HG03175 (cell line): ENCODE measurements around the gene TTC7B.

ENCODE experiments used
- ATAC-seq: cut with Tn5 transposase; IDR thresholded peaks from one replicate; pipeline ENCODE4 v1.9.1; 2021; ENCODE audit warnings: mild to moderate bottlenecking, moderate library complexity; ENCODE audit not compliant: unreplicated experiment

Gene TTC7B

DNA sequence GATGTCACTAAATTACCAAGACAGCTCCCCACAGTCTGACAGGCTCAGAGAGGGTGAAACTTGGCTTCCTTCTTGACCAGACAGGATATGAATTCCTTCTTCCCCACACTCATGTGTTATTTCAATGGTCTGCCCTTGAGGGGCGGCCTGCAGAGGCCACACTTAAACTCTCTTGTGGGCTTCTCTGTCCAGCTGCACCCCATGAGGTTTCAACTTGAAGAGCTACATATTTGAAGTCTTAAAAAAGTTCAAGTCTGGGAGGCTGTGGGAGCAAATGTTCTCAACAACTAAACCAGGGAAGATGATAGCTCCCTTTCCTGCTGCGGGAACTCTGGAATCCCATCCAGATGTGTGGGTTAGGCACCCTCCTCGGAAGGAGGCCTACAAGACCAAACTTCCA is 98.3 kb downstream of the TTC7B start:
- no peak for ATAC-seq

DNA sequence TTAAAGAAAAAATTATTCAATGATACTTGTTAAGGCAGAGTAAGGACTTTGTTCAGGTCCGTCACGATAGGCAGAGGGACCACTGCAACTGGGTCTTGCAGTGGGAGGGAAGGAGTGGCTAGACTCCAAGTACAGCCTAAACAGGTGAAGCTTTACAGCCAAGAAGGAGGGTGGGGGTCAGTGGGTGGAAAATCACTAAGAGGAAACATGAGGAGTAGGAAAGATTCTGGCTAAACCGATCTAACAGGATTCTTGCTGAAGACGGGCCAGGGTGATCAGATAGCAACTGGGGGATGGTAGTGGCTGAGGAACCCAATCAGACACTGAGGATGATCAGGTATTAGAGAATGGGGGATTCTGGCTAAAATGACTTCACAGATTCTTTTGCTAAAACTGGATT is 100.2 kb downstream of the TTC7B start:
- ATAC-seq, result no peak

- ATAC-seq, result no peak
Observed at GRCh38 chr14:90715495-90715894, 100.7 kb downstream of the TTC7B start.

DNA sequence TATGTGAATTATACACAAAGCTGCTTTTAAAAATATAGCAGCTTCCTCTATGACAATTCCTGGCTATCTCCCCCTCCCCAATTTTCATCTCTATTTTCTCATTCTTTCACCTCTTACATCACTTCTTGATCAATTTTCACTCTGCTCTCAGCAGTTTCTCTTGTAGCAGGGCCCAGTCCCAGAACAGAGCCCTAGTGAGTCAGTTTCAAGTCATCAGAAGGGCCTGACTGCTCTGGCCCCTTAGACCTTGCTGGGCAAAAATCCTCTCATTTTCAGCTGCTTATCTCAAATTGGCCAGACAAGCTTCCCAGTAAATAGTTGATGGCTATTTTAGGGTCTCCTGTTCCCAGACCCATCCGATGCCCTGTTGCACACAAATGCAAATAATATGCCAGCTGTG is 101.4 kb downstream of the TTC7B start:
- ATAC-seq, result no peak

- no peak for ATAC-seq
Observed at GRCh38 chr14:90704738-90705392, 111.4 kb downstream of the TTC7B start.

GRCh38 chr14:90703841-90704737 is 112.1 kb downstream of the TTC7B start:
- no peak for ATAC-seq

DNA sequence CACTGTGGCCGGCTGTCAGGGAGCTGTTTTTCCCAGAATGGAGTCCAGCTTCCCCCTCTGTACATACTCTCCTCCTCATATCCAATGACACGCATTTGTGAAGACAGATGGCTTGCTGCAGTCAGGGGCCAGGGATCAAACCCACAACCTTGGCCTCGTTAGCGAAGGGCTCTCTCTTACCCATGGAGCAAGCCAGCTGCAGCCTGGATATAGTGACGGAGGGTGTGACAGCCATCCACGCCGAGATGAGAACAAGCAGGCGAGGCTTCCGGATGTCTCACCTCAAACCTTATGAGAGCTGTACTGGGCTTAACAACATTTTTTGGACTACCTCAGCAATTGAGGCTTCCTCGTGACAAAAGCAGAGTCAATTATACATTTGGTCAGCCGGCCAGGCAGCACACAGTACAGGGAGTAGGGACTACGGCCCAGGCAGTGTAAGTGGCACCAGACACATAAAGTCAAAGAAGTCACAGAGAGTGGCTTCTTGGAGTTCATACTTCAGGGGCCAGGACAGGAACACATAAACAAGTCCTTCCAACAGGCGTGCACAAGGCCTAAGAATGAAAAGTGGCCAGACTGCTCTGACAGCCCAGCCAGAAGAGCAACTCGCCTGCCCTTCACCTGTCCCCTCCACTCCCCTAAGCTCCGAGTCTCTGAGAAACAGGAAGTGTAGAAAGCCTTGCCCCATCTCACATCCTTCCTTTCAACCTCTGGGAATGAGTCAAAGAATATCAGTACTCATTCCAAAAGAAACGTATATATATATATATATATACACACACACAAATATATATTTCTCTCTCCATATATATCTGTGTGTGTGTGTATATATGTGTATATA is 115.1 kb downstream of the TTC7B start:
- no peak for ATAC-seq

- ATAC-seq, result no peak
Observed at GRCh38 chr14:90699016-90699415, 117.2 kb downstream of the TTC7B start.

GRCh38 chr14:90698379-90698869 is 117.8 kb downstream of the TTC7B start:
- no peak for ATAC-seq

- ATAC-seq, result peak; percentile 79
Observed at GRCh38 chr14:90697577-90698206, 118.5 kb downstream of the TTC7B start.

DNA sequence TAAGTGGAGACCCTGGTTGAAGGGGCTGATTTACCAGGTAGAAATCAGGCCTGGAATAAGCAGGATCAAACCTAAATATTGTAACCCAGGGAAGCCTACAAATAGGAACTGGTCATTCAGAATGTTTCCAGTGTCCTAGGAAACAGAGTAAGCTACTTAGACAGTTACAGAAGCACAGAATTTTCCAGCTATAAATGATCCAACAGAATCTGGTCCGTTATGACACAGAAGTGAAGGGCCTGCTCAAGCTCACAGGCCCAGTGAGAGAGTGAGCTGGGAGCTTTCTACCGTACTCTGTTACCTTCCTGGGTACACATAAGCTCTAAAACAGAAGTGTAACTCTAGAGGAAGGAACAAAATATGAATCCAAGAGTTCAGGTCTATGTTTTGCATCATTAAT is 119.1 kb downstream of the TTC7B start:
- no peak for ATAC-seq

DNA sequence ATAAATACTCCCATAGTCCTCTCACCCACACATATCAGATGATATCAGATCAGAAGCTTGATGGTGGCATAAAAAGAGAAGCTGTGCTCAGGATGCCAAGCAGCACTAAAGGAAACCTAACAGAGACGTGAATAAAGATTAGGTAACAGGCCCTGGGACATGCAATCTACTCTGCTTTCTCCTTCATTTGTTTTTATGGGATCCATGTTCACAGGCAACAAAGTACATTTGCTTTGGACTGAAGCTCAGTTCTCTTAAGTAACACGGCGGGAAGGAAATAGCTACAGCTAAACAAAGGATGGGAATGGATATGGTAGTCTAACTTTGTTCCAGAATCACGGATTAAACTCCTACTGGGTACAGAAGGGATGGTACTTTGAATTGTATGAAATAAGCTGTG is 119.5 kb downstream of the TTC7B start:
- no peak for ATAC-seq

GRCh38 chr14:90695997-90696660 is 120.1 kb downstream of the TTC7B start:
- ATAC-seq, result no peak

GRCh38 chr14:90693413-90693812 is 122.8 kb downstream of the TTC7B start:
- no peak for ATAC-seq

DNA sequence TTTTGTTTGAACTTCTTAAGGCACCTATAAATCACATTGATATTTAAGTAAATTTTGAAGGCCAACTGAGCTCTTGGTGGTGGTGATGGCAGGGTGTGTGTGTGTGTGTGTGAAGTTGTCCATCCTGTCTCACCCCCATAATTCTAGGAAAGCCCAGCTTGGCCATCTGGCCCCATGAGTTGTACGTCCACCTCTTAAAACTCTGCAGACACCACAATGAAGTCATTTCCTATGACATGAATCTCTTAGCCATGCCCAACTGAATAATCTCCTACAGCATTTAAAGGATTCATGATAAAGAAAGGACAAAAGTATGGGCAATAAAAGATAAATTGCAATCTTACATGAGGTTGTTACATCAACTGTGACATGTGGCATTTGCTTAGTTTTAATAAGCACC is 123.4 kb downstream of the TTC7B start:
- no peak for ATAC-seq

DNA sequence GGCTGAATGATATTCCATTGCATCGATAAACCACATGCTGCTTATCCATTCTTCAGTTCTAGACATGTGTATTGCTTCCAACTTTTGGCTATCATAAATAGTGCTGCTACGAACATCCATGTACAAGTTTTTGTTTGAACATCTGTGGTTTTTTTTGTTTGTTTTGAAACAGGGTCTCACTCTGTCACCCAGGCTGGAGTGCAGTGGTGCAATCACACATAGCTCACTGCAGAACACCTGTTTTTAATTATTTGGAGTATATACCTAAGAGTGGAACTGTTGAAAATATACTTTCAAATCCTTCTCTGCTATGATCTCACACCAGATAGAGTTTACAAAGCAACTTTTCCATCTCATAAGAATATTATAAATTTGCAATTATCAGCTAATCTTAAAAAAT is 124.2 kb downstream of the TTC7B start:
- no peak for ATAC-seq

GRCh38 chr14:90691627-90692026 is 124.6 kb downstream of the TTC7B start:
- ATAC-seq, result no peak

DNA sequence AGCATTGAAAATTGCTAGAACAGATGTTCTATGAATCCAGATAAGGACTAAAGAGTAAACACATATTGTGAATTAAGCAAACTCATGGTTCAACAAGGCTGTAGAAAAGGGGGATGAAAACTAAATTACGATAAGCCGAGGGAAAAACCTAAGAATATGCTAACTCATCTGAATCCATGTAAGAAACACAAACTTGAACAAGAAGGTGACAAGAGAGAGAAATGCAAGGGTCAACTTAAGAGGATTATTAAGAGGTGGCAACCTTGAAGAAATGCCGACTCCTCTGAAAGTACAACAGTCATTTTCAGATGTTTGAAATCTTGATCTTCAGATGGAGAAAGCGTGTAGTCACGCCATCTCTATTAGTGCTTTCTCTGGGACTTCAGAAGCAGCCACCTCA is 128.6 kb downstream of the TTC7B start:
- no peak for ATAC-seq

DNA sequence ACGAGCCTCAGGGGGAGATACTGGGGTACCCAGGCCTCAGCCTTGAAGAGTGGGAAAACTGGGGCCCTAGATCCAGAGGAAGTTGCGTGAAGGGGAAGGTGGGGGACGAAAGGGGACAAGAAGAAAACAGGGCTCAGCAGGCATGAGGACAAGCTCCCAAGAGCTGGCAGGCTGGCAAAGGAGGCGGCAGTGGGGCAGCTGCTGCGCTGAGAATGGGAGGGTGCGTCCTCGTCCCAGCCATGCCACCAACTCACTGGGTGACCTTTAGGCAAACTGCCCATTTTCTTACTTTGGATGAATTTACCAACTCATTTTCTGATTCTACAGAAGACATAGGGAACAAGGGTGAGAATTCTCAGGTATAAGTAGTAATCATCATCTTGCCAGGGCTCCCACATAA is 133.6 kb downstream of the TTC7B start:
- no peak for ATAC-seq

DNA sequence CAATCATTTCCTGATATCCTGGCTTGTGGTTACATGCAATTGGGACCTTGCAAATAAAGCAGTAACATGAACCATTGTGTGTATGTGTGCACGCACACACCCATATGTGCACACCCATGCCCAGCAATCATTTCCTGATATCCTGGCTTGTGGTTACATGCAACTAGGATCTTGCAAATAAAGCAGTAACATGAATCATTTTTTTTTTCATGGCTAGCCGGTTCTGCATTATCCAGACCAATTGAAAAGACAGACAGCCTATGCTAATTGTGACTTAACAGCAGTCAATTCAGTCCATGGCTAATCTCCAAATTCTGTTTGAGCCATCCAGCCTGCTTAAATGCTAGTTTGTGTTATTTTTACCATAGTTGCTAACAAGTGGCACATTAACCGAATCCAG is 134.3 kb downstream of the TTC7B start:
- no peak for ATAC-seq
